ENCODE measurements around the gene GPR146.

The GPR146 gene

DNA sequence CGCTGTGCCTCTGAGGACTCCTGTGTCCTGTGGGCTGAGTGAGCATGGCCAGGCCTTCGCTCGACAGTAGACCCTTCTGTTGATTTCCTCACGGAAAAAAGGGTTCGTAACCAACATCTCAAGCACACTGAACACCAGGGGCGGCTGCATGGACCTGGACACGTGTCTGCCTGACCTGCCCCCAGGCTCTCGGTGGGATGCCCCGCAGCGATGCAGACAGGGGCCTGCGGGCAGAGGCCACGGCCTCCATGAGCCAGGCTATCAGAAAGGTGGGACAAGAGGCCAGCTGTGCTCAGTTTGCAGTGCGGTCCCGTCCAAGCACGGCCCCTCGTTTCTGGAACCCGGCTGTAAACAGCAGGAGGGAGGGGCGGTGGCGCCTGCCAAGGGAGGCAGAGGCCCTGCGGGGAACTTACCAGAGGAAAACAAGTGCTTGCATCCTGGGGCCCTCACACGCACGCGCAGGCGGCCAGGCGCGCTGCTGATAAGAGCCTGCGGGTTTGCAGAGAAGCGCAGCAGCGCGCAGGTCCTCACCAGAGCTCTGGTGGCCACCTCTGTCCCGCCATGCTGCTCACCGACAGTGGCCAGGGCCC is 10.6 kb downstream of the GPR146 start:
- H3K9ac ChIP-seq: no peak overlapping the region

DNA sequence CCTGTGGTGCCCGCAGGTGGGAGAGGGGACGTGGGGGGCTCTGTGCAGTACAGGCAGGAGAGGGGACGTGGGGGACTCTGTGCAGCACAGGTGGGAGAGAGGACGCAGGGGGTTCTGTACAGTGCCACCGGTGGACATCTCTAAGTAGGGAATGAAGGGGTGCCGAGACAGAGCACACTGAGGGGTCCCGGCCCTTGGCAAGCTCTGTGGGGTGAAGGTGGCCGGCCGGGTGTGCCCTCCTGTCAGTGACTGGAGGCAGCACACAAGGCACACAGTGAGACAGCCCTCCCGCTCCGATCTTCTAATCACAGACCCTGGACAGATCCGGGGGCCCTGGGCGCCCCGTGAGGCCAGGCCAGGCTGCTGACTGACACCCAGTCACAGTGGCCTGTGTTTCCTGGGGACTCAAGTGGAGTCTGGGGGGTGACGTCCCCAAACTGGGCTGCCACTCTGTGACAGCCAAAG is 11.2 kb downstream of the GPR146 start:
- Histone ChIP-seq H3K27me3 (ENCODE audit: control insufficient read depth, insufficient read depth, low read length) (no peaks in the 10 kb centered on the region), H3K9me3 (ENCODE audit: control insufficient read depth, low read length) (no peaks in the 10 kb centered on the region), H3K4me2 (ENCODE audit: low read length) (no peak overlapping the region), H3K79me2 (peaks cover 23% of the 10 kb centered on the region), H2AFZ (no peak overlapping the region), H3K4me1 (no peaks in the 10 kb centered on the region), H3K9ac (no peak overlapping the region), H3K4me3 (ENCODE audit: low read depth, low read length) (no peak overlapping the region), H3K27ac (no peak overlapping the region), H3K36me3 (ENCODE audit: control insufficient read depth, insufficient read depth, low read length) (no peaks in the 10 kb centered on the region)
- TF ChIP-seq, protein P1, sequence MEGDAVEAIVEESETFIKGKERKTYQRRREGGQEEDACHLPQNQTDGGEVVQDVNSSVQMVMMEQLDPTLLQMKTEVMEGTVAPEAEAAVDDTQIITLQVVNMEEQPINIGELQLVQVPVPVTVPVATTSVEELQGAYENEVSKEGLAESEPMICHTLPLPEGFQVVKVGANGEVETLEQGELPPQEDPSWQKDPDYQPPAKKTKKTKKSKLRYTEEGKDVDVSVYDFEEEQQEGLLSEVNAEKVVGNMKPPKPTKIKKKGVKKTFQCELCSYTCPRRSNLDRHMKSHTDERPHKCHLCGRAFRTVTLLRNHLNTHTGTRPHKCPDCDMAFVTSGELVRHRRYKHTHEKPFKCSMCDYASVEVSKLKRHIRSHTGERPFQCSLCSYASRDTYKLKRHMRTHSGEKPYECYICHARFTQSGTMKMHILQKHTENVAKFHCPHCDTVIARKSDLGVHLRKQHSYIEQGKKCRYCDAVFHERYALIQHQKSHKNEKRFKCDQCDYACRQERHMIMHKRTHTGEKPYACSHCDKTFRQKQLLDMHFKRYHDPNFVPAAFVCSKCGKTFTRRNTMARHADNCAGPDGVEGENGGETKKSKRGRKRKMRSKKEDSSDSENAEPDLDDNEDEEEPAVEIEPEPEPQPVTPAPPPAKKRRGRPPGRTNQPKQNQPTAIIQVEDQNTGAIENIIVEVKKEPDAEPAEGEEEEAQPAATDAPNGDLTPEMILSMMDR (IDR thresholded peaks at IDR 0.05): no peak

More for the DNA sequence above, 10.6 kb downstream of the GPR146 start:
- Histone ChIP-seq H3K79me2 (peaks cover 23% of the 10 kb centered on the region), H2AFZ (no peak overlapping the region), H3K4me1 (no peaks in the 10 kb centered on the region), H3K27me3 (ENCODE audit: control insufficient read depth, insufficient read depth, low read length) (no peaks in the 10 kb centered on the region), H3K9me3 (ENCODE audit: control insufficient read depth, low read length) (no peaks in the 10 kb centered on the region), H3K4me3 (ENCODE audit: low read depth, low read length) (no peak overlapping the region), H3K4me2 (ENCODE audit: low read length) (no peak overlapping the region), H3K27ac (no peak overlapping the region), H3K36me3 (ENCODE audit: control insufficient read depth, insufficient read depth, low read length) (no peaks in the 10 kb centered on the region)
- TF ChIP-seq, protein P1 (IDR thresholded peaks at IDR 0.05): no peak

DNA sequence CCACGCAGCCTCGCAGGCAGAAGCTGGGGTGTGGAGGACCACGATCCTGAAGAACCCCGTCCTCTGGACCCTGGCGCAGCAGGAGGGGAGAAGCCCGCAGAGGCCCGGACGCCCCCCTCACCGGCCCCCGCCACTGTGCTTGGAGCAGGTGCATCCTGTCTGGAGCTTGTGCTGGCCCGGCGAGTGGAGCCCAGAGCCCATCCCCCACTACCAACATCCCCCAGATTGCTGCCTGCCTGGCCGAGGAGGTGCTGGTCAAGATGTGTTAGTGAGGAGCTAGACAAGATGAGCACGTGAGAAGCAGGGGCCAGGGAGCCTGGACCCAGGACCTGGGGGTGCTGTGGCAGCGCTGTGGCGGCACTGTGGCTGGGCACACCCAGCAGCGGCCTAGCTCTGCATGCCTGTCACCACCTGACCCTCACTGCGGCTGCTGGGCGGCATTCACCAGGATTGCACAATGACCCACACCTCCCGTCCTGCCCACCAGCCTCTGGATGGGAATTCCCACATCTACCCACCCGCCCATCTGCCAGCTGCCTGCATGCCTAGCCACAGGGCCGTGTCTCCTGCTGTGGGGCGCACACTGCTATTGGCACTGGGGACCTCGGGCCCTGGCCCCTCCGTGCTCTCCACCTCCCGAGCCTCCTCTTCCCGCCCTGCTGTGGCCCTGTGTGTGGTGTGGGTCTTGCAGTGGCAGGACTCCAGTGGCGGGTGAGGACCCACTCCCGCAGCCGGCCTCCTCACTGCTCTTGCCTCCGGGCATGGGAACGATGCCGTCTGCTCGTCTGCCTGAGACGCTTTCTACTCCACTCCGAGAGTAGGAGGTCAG is 11.8 kb downstream of the GPR146 start:
- Histone ChIP-seq H3K4me3 (ENCODE audit: low read depth, low read length) (no peak overlapping the region), H3K27me3 (ENCODE audit: control insufficient read depth, insufficient read depth, low read length) (no peaks in the 10 kb centered on the region), H3K4me1 (no peaks in the 10 kb centered on the region), H3K36me3 (ENCODE audit: control insufficient read depth, insufficient read depth, low read length) (no peaks in the 10 kb centered on the region), H3K9me3 (ENCODE audit: control insufficient read depth, low read length) (no peaks in the 10 kb centered on the region), H3K4me2 (ENCODE audit: low read length) (no peak overlapping the region), H2AFZ (no peak overlapping the region), H3K27ac (no peak overlapping the region), H3K9ac (no peak overlapping the region), H3K79me2 (peaks cover 20% of the 10 kb centered on the region)
- TF ChIP-seq, protein P1 (IDR thresholded peaks at IDR 0.05): no peak

DNA sequence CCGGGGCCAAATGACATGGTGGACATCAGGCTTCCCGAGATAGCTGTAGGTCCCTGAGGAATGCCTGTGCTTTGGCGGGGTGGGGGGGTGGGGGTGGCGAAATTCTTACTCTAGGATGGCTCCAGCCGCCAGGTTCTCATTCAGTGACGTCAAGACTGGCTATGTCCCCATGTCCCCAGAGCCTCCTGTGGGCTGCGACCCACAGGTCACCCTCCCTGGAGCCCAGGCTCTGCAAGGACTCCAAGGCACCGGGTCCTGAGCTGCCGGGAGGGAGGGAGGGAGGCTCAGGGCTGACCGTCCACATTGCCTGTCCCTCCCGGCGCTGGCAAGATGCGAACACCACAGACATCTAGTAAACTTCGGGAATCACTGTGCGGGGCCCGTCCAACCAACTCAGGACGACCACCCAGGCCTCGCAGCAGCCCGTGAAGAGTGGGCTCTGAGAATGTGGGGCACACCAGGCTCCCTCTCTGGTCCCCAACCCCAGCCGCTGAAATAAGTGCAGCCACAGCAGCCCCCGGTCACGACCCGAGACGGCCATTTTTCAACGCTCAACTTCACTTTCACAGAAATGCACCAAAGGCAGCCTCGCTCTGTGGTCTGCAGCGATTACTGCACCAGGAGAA is 12.6 kb downstream of the GPR146 start:
- Histone ChIP-seq H3K4me3 (ENCODE audit: low read depth, low read length) (no peak overlapping the region), H2AFZ (no peak overlapping the region), H3K27ac (no peak overlapping the region), H3K4me1 (no peaks in the 10 kb centered on the region), H3K27me3 (ENCODE audit: control insufficient read depth, insufficient read depth, low read length) (no peaks in the 10 kb centered on the region), H3K9me3 (ENCODE audit: control insufficient read depth, low read length) (no peaks in the 10 kb centered on the region), H3K79me2 (peaks cover 20% of the 10 kb centered on the region), H3K9ac (no peak overlapping the region), H3K4me2 (ENCODE audit: low read length) (no peak overlapping the region), H3K36me3 (ENCODE audit: control insufficient read depth, insufficient read depth, low read length) (no peaks in the 10 kb centered on the region)
- TF ChIP-seq, protein P1 (IDR thresholded peaks at IDR 0.05): no peak

All from parathyroid adenoma (tissue), 2 donors.